Mesendoderm (in vitro differentiated cells): ENCODE results near the gene NOSIP.
A peak's percentile ranks its signal among the peaks of the same experiment; 100 is the strongest.

Experiments used
- DNase-seq: peaks from one replicate; pipeline ENCODE4 v3.0.0; 2013
- H2AK5ac ChIP-seq: 2 replicates; pipeline ENCODE4 v1.6.1; 2013; ENCODE audit warnings: low read length, inconsistent platforms
- H2BK120ac ChIP-seq: 2 replicates; pipeline ENCODE4 v1.6.1; 2013; ENCODE audit warnings: low read depth, mild to moderate bottlenecking, low read length, moderate library complexity, mixed read lengths
- H2BK15ac ChIP-seq: replicated peaks from 2 replicates; pipeline ENCODE4 v1.6.1; 2013; ENCODE audit warnings: low read depth, mild to moderate bottlenecking, moderate library complexity
- H2BK5ac ChIP-seq: 2 replicates; pipeline ENCODE4 v1.6.1; 2013; ENCODE audit warnings: low read length, inconsistent platforms
- H3K18ac ChIP-seq: 2 replicates; pipeline ENCODE4 v1.6.1; 2013; ENCODE audit warnings: mild to moderate bottlenecking, low read length, mixed read lengths
- H3K23ac ChIP-seq: one replicate; pipeline ENCODE4 v1.6.1; 2013; ENCODE audit warnings: low read length
- H3K27ac ChIP-seq: 2 replicates; pipeline ENCODE4 v1.5.1; 2013; ENCODE audit warnings: low read depth, mild to moderate bottlenecking, inconsistent platforms, low read length, moderate library complexity
- H3K27me3 ChIP-seq: 2 replicates; pipeline ENCODE4 v1.6.1; 2013; ENCODE audit warnings: low read length, control low read depth, mild to moderate bottlenecking, inconsistent platforms; ENCODE audit not compliant: insufficient read depth, poor library complexity
- H3K36me3 ChIP-seq: 2 replicates; pipeline ENCODE4 v1.6.1; 2013; ENCODE audit warnings: low read length, inconsistent platforms; ENCODE audit not compliant: control insufficient read depth, insufficient read depth
- H3K4ac ChIP-seq: one replicate; pipeline ENCODE4 v1.6.1; 2013; ENCODE audit warnings: low read depth, mild to moderate bottlenecking, low read length, moderate library complexity
- H3K4me1 ChIP-seq: 2 replicates; pipeline ENCODE4 v1.6.1; 2013; ENCODE audit warnings: low read depth, low read length, inconsistent platforms; ENCODE audit not compliant: control insufficient read depth
- H3K4me2 ChIP-seq: 2 replicates; pipeline ENCODE4 v1.6.1; 2013; ENCODE audit warnings: low read length
- H3K4me3 ChIP-seq: 2 replicates; pipeline ENCODE4 v1.5.1; 2013; ENCODE audit warnings: mild to moderate bottlenecking, low read length
- H3K56ac ChIP-seq: one replicate; pipeline ENCODE4 v1.6.1; 2013; ENCODE audit warnings: low read length
- H3K79me1 ChIP-seq: 2 replicates; pipeline ENCODE4 v1.6.1; 2013; ENCODE audit warnings: low read length, inconsistent platforms
- H3K79me2 ChIP-seq: 2 replicates; pipeline ENCODE4 v1.6.1; 2013; ENCODE audit warnings: mild to moderate bottlenecking, low read length; ENCODE audit not compliant: control insufficient read depth, insufficient read depth
- H3K9ac ChIP-seq: 2 replicates; pipeline ENCODE4 v1.6.1; 2013; ENCODE audit warnings: low read length, inconsistent platforms
- H4K5ac ChIP-seq: one replicate; pipeline ENCODE4 v1.6.1; 2013; ENCODE audit warnings: low read length
- H4K8ac ChIP-seq: one replicate; pipeline ENCODE4 v1.6.1; 2013; ENCODE audit warnings: low read depth, mild to moderate bottlenecking, control low read depth, low read length, moderate library complexity
- WGBS: extraction: QIAGEN DNeasy Blood & Tissue Kit; methylation state at CpG from one replicate; pipeline ENCODE4 v1.1.7; 2013; ENCODE audit warnings: low lambda C conversion rate, missing lambda C conversion rate; ENCODE audit not compliant: insufficient coverage; ENCODE audit errors: extremely low coverage; 5-methylcytosine and 5-hydroxymethylcytosine counted together

NOSIP gene

GRCh38 chr19:49590971-49591730 lies 10.8 kb upstream of the NOSIP start, which contains the start of gene PRR12:
PRR12 (plus strand) TSS chr19:49591182; CDS start chr19:49591655, 473 bp downstream.
- Histone ChIP-seq H3K79me1 (peaks cover 8% of the 10 kb centered on the region), H2BK15ac (no peak within 1 kb of the TSS), H3K4me3 (peak within 1 kb of the TSS; percentile 91), H2BK120ac (peak within 1 kb of the TSS; percentile 75), H3K9ac (peak within 1 kb of the TSS; percentile 100), H3K27ac (peak within 1 kb of the TSS; percentile 98), H2AK5ac (peak within 1 kb of the TSS; percentile 1), H3K4ac (peak within 1 kb of the TSS; percentile 99), H2BK5ac (peak within 1 kb of the TSS; percentile 77), H3K4me1 (no peaks in the 10 kb centered on the region), H3K56ac (peak within 1 kb of the TSS; percentile 100), H4K8ac (peak within 1 kb of the TSS; percentile 90), H4K5ac (no peak within 1 kb of the TSS), H3K27me3 (no peaks in the 10 kb centered on the region), H3K23ac (peak within 1 kb of the TSS; percentile 100), H3K36me3 (no peaks in the 10 kb centered on the region), H3K4me2 (peak within 1 kb of the TSS; percentile 99), H3K79me2 (peaks cover 27% of the 10 kb centered on the region), H3K18ac (peak within 1 kb of the TSS; percentile 100)
- no CpG with 5 or more reads among the region's 66 CpGs for WGBS
- DNase-seq, result peak; percentile 85

GRCh38 chr19:49590071-49590970 lies 10.0 kb upstream of the NOSIP start:
- no peak overlapping the region for H2BK120ac ChIP-seq
- no peak overlapping the region for H4K8ac ChIP-seq
- H3K9ac ChIP-seq, result peak overlapping the region; percentile 100
- H3K4ac ChIP-seq, result peak overlapping the region; percentile 81
- H2AK5ac ChIP-seq, result peak overlapping the region; percentile 1
- no peak overlapping the region for H4K5ac ChIP-seq
- peak overlapping the region; percentile 100 for H3K23ac ChIP-seq
- peaks cover 27% of the 10 kb centered on the region for H3K79me2 ChIP-seq
- H2BK15ac ChIP-seq, result no peak overlapping the region
- no peaks in the 10 kb centered on the region for H3K36me3 ChIP-seq
- H3K56ac ChIP-seq, result peak overlapping the region; percentile 100
- H2BK5ac ChIP-seq, result peak overlapping the region; percentile 15
- H3K27me3 ChIP-seq, result no peaks in the 10 kb centered on the region
- peak overlapping the region; percentile 99 for H3K4me2 ChIP-seq
- H3K4me3 ChIP-seq, result peak overlapping the region; percentile 80
- peak overlapping the region; percentile 29 for H3K18ac ChIP-seq
- peaks cover 8% of the 10 kb centered on the region for H3K79me1 ChIP-seq
- H3K4me1 ChIP-seq, result no peaks in the 10 kb centered on the region
- no CpG with 5 or more reads among the region's 58 CpGs for WGBS
- H3K27ac ChIP-seq, result peak overlapping the region; percentile 91
- peak; percentile 100 for DNase-seq

GRCh38 chr19:49589502-49589905 lies 9.1 kb upstream of the NOSIP start:
- H3K4me1 ChIP-seq, result no peaks in the 10 kb centered on the region
- WGBS, result no CpG with 5 or more reads among the region's 5 CpGs

GRCh38 chr19:49588365-49589122 lies 8.2 kb upstream of the NOSIP start:
- Histone ChIP-seq H2BK15ac (no peak overlapping the region), H3K23ac (no peak overlapping the region), H3K4me1 (no peaks in the 10 kb centered on the region), H3K18ac (no peak overlapping the region), H3K4me3 (no peak overlapping the region), H3K4ac (no peak overlapping the region), H2BK120ac (no peak overlapping the region), H3K27me3 (no peaks in the 10 kb centered on the region), H3K27ac (no peak overlapping the region), H3K36me3 (no peaks in the 10 kb centered on the region), H3K4me2 (no peak overlapping the region), H4K5ac (no peak overlapping the region), H2BK5ac (no peak overlapping the region), H3K56ac (no peak overlapping the region), H3K79me1 (no peaks in the 10 kb centered on the region), H3K79me2 (peaks cover 16% of the 10 kb centered on the region), H2AK5ac (no peak overlapping the region), H4K8ac (no peak overlapping the region), H3K9ac (no peak overlapping the region)
- DNase-seq, result no peak
- no CpG with 5 or more reads among the region's 18 CpGs for WGBS

More at GRCh38 chr19:49589502-49589905, 9.1 kb upstream of the NOSIP start:
- H4K8ac ChIP-seq, result no peak overlapping the region
- no peak overlapping the region for H3K27ac ChIP-seq
- no peak overlapping the region for H3K4ac ChIP-seq
- no peaks in the 10 kb centered on the region for H3K27me3 ChIP-seq
- H3K79me1 ChIP-seq, result peaks cover 6% of the 10 kb centered on the region
- DNase-seq, result no peak
- no peak overlapping the region for H2BK15ac ChIP-seq
- H3K56ac ChIP-seq, result peak overlapping the region; percentile 69
- no peak overlapping the region for H2BK120ac ChIP-seq
- no peak overlapping the region for H2AK5ac ChIP-seq
- no peak overlapping the region for H3K4me3 ChIP-seq
- H3K23ac ChIP-seq, result no peak overlapping the region
- H3K4me2 ChIP-seq, result peak overlapping the region; percentile 3
- no peaks in the 10 kb centered on the region for H3K36me3 ChIP-seq
- no peak overlapping the region for H4K5ac ChIP-seq
- H3K18ac ChIP-seq, result peak overlapping the region; percentile 29
- H2BK5ac ChIP-seq, result no peak overlapping the region
- H3K79me2 ChIP-seq, result peaks cover 25% of the 10 kb centered on the region
- peak overlapping the region; percentile 26 for H3K9ac ChIP-seq

- Histone ChIP-seq H3K23ac (no peak overlapping the region), H4K5ac (no peak overlapping the region), H2BK120ac (no peak overlapping the region), H3K79me1 (no peaks in the 10 kb centered on the region), H2BK5ac (no peak overlapping the region), H2BK15ac (no peak overlapping the region), H2AK5ac (no peak overlapping the region), H3K27me3 (no peaks in the 10 kb centered on the region), H3K36me3 (no peaks in the 10 kb centered on the region), H3K9ac (no peak overlapping the region), H3K56ac (no peak overlapping the region), H3K27ac (no peak overlapping the region), H3K4me3 (no peak overlapping the region), H3K79me2 (peaks cover 9% of the 10 kb centered on the region), H3K4me1 (no peaks in the 10 kb centered on the region), H4K8ac (no peak overlapping the region), H3K4me2 (no peak overlapping the region), H3K4ac (no peak overlapping the region), H3K18ac (no peak overlapping the region)
- DNase-seq, result no peak
- no CpG with 5 or more reads among the region's 8 CpGs for WGBS
Measured at GRCh38 chr19:49587227-49587626, 6.9 kb upstream of the NOSIP start.
